BJ (cell line): ENCODE data around the gene FOXN3. TPM values are rescaled to one million over a fixed set of nuclear protein-coding genes. Genes with fewer than 3 reads are reported as not detected.

Experiments used
- CTCF ChIA-PET: fragments of 350-600 bp; formaldehyde crosslinking; extraction: SDS; loops from one replicate; lab custom pipeline; 2021; ENCODE audit warnings: antibody characterized with exemption, inconsistent platforms; lab: Yijun Ruan, JAX
- POLR2A ChIA-PET: fragments of 300-600 bp; sonication (Branson Sonifier 250); formaldehyde crosslinking; extraction: SDS; loops from one replicate; lab custom pipeline; 2021; ENCODE audit warnings: antibody characterized with exemption; lab: Charles Lee
- DNase-seq: peaks from one replicate; pipeline ENCODE4 v3.0.0-alpha.2; 2011; ENCODE audit warnings: low read depth
- H3K27me3 ChIP-seq: 2 replicates; pipeline ENCODE4 v1.6.0; 2011; ENCODE audit warnings: low read length; ENCODE audit not compliant: control insufficient read depth, insufficient read depth
- H3K36me3 ChIP-seq: 2 replicates; pipeline ENCODE4 v1.5.1; 2011; ENCODE audit warnings: low read length; ENCODE audit not compliant: control insufficient read depth, insufficient read depth
- H3K4me3 ChIP-seq: 2 replicates; pipeline ENCODE4 v1.5.1; 2011; ENCODE audit warnings: low read depth, mild to moderate bottlenecking, control low read depth, low read length
- CTCF ChIP-seq: IDR thresholded peaks from 2 replicates; pipeline ENCODE4 v1.5.1; 2011; ENCODE audit warnings: low read depth, mild to moderate bottlenecking, control low read depth, inconsistent platforms, low read length, moderate library complexity; ENCODE audit not compliant: insufficient read depth
- polyA plus RNA-seq: library from polyadenylated mRNA; depleted of rRNA; stranded (reverse); fragments of >200 nt; gene quantifications from 2 replicates; pipeline ENCODE4 v1.2.3, GENCODE V29; 2011

Gene FOXN3
- polyA plus RNA-seq, 1 experiment = 30.2 TPM

GRCh38 chr14:89320381-89321000 lies 96.5 kb downstream of the FOXN3 start:
- Histone ChIP-seq H3K4me3 (no peak overlapping the region), H3K36me3 (no peaks in the 10 kb centered on the region), H3K27me3 (no peaks in the 10 kb centered on the region)
- ChIA-PET POLR2A (no interaction called here), CTCF (interaction anchor here (1.6 kb wide), 1 partner anchor 13 kb away, joined by 5 read pairs; no protein-coding TSS in a partner anchor)
- TF ChIP-seq CTCF = no peak
- DNase-seq = no peak

DNA sequence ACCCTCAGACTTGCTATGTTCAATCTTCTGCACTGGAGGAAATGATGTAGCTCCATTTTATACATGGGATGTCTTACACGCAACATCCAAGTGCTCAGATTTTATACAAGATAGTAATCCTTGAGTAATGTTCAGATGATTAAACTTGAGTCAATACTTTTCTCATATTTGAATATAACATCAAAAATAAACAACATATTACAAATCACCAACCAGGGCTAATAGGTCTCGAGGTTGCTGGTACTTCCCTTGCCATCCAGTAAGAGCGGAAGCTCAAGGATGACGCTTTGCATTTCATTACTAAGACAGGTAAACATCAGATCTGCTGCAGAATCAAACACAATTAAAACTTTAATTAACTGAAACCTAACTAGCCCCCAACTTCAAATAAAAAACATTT lies 97.3 kb downstream of the FOXN3 start:
- DNase-seq = no peak
- POLR2A ChIA-PET = no interaction called here
- H3K36me3 ChIP-seq = no peaks in the 10 kb centered on the region
- TF ChIP-seq CTCF = no peak
- H3K4me3 ChIP-seq = no peak overlapping the region
- CTCF ChIA-PET = interaction anchor here (0.6 to 1.6 kb wide), 2 partner anchors 12 to 20 kb away, joined by 3 to 5 read pairs; no protein-coding TSS in a partner anchor
- H3K27me3 ChIP-seq = no peaks in the 10 kb centered on the region

GRCh38 chr14:89317051-89317691 lies 99.9 kb downstream of the FOXN3 start:
- TF ChIP-seq CTCF = no peak
- POLR2A ChIA-PET = interaction anchor here (0.7 kb wide), 1 partner anchor 9 kb away, joined by 4 read pairs; no protein-coding TSS in a partner anchor
- CTCF ChIA-PET = interaction anchor here (1.2 kb wide), 1 partner anchor 98 kb away, joined by 3 read pairs; no protein-coding TSS in a partner anchor
- Histone ChIP-seq H3K36me3 (no peaks in the 10 kb centered on the region), H3K27me3 (no peaks in the 10 kb centered on the region), H3K4me3 (no peak overlapping the region)
- DNase-seq = no peak

DNA sequence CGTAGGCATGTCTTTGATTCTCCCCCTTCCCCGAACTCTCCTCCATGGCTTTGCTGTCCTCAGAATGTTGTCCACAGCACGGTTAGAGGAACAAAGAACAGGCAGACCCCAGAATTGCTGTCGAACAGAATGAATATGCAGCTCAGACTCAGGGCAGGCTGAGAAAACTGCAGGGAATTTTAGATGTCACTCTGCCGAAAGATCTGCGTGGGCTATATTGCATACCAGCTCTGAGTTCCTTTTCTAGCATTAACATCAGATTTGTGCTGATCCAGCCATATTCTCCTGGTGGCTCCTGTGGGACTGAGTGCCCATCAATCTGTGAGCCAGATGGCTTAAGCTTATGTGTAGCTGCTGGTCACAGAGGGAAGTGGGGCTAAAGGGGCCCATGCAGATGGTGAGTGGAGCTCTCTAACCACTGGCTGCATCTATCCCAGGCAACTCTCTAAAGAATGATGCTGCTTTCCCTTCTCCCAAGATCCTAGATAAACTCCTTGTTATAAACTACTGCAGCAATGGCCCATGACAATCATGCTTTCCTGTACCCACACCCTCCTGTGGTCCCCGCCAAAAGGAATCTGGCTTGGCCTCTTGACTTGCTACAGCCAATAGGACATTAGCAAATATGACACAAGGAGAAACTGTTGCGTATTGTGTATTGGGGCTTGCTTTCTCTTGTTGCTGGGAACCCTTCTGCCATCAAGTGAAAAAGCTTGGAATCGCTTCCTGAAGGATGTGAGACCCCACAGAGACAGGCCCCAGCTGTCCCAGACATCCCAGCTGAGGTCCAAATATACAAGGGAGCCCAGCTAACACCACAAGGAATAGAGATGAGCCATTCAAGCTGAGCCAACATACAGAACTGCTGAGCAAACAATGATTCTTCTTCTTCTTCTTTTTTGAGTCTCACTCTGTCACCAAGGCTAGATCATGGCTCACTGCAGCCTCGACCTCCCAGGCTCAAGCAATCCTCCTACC lies 101.3 kb downstream of the FOXN3 start:
- Histone ChIP-seq H3K27me3 (no peaks in the 10 kb centered on the region), H3K36me3 (no peaks in the 10 kb centered on the region), H3K4me3 (no peak overlapping the region)
- no peak for DNase-seq
- TF ChIP-seq CTCF = no peak
- ChIA-PET CTCF (no interaction called here), POLR2A (no interaction called here)

GRCh38 chr14:89314274-89314673 lies 102.8 kb downstream of the FOXN3 start:
- Histone ChIP-seq H3K36me3 (peaks cover 2% of the 10 kb centered on the region; the same call in 1 of the 2 replicates), H3K27me3 (no peaks in the 10 kb centered on the region), H3K4me3 (no peak overlapping the region)
- POLR2A ChIA-PET = no interaction called here
- CTCF ChIA-PET = interaction anchor here (1.0 kb wide), 1 partner anchor 136 kb away, joined by 3 read pairs; no protein-coding TSS in a partner anchor
- no peak for TF ChIP-seq CTCF
- no peak for DNase-seq
